ENCODE measurements around the gene MDN1. TPM values are rescaled to one million over a fixed set of nuclear protein-coding genes. Genes with fewer than 3 reads are reported as not detected.

Gene MDN1
- total and polyA plus RNA-seq, 2 donors (not counting 1 experiment from before 2014, with no cell fraction given), result 16.5 to 59.5 TPM

GRCh38 chr6:89775150-89775549, 44.4 kb downstream of the MDN1 start:
- no peak for ATAC-seq (ENCODE audit: low read depth)
- no peaks in the 10 kb centered on the region for H3K9me3 Mint-ChIP-seq (ENCODE audit: insufficient read depth)
- no peaks in the 10 kb centered on the region for H3K79me2 ChIP-seq (ENCODE audit: control insufficient read depth, insufficient read depth, low read length)
- H3K36me3 ChIP-seq (replicated peaks in 1 of 2; ENCODE audit: control extremely low read depth in 1 of 2, control insufficient read depth in 1 of 2, extremely low read depth in 1 of 2, insufficient read depth in 2 of 2, low read length in 1 of 2), result peaks cover 16 to 56% of the 10 kb centered on the region in 2 experiments
- H3K4me1 ChIP-seq (ENCODE audit: control insufficient read depth in 2 of 2, insufficient read depth in 2 of 2, low read length in 2 of 2), result no peaks in the 10 kb centered on the region
- WGBS (ENCODE audit: insufficient coverage), result no CpG with 5 or more reads among the region's 1 CpG
- intact Hi-C loops (cut with micrococcal nuclease), result no loop called here
- H3K4me3 ChIP-seq (ENCODE audit: control extremely low read depth in 1 of 5, extremely low read depth in 1 of 5, insufficient read depth in 1 of 5, low read depth in 2 of 5, low read length in 4 of 5), result no peak overlapping the region
- H3K9me3 ChIP-seq (ENCODE audit: control extremely low read depth in 1 of 3, control insufficient read depth in 2 of 3, insufficient read depth in 1 of 3, low read length in 2 of 3), result no peaks in the 10 kb centered on the region
- H3K4me3 Mint-ChIP-seq, result no peak overlapping the region
- no peaks in the 10 kb centered on the region for H3K27me3 Mint-ChIP-seq
- no peaks in the 10 kb centered on the region for H3K4me1 Mint-ChIP-seq
- H3K27ac ChIP-seq (ENCODE audit: low read length in 2 of 2), result no peak overlapping the region
- POLR2A ChIA-PET, result no interaction called here
- H2AFZ ChIP-seq (ENCODE audit: insufficient read depth, low read depth, low read length, poor library complexity, severe bottlenecking), result no peak overlapping the region
- no peak for DNase-seq
- H3K27me3 ChIP-seq (replicated peaks in 1 of 4; ENCODE audit: control extremely low read depth in 1 of 4, control insufficient read depth in 3 of 4, insufficient read depth in 4 of 4, low read length in 3 of 4), result no peaks in the 10 kb centered on the region
- H4K20me1 ChIP-seq (ENCODE audit: control insufficient read depth, insufficient read depth, low read length, poor library complexity, severe bottlenecking), result no peaks in the 10 kb centered on the region
- no peak overlapping the region for H3K9ac ChIP-seq (ENCODE audit: low read length)
- no peak for TF ChIP-seq CTCF (IDR thresholded peaks at IDR 0.05)
- no peak for TF ChIP-seq EZH2 (IDR thresholded peaks at IDR 0.05; ENCODE audit: borderline replicate concordance, insufficient read depth, low read depth, low read length, poor library complexity, severe bottlenecking)
- H3K27ac Mint-ChIP-seq, result no peak overlapping the region
- CTCF ChIA-PET, result no interaction called here
- no peak overlapping the region for H3K4me2 ChIP-seq (replicated peaks; ENCODE audit: low read depth, low read length, poor library complexity, severe bottlenecking)

GRCh38 chr6:89769572-89769971, 50.0 kb downstream of the MDN1 start:
- POLR2A ChIA-PET, result no interaction called here
- H3K36me3 ChIP-seq (replicated peaks in 1 of 2; ENCODE audit: control extremely low read depth in 1 of 2, control insufficient read depth in 1 of 2, extremely low read depth in 1 of 2, insufficient read depth in 2 of 2, low read length in 1 of 2), result peaks cover 13 to 68% of the 10 kb centered on the region in 2 experiments
- no peak for ATAC-seq (ENCODE audit: low read depth)

More at GRCh38 chr6:89769572-89769971, 50.0 kb downstream of the MDN1 start:
- DNase-seq, result no peak
- intact Hi-C loops (cut with micrococcal nuclease), result no loop called here
- Mint-ChIP-seq H3K27ac (no peak overlapping the region), H3K27me3 (no peaks in the 10 kb centered on the region), H3K4me3 (no peak overlapping the region), H3K9me3 (ENCODE audit: insufficient read depth) (no peaks in the 10 kb centered on the region), H3K4me1 (no peaks in the 10 kb centered on the region)
- Histone ChIP-seq H3K9me3 (ENCODE audit: control extremely low read depth in 1 of 3, control insufficient read depth in 2 of 3, insufficient read depth in 1 of 3, low read length in 2 of 3) (no peaks in the 10 kb centered on the region), H3K4me2 (replicated peaks; ENCODE audit: low read depth, low read length, poor library complexity, severe bottlenecking) (no peak overlapping the region), H3K9ac (ENCODE audit: low read length) (no peak overlapping the region), H2AFZ (ENCODE audit: insufficient read depth, low read depth, low read length, poor library complexity, severe bottlenecking) (no peak overlapping the region), H3K4me1 (ENCODE audit: control insufficient read depth in 2 of 2, insufficient read depth in 2 of 2, low read length in 2 of 2) (no peaks in the 10 kb centered on the region), H3K27ac (ENCODE audit: low read length in 2 of 2) (no peak overlapping the region), H3K27me3 (replicated peaks in 1 of 4; ENCODE audit: control extremely low read depth in 1 of 4, control insufficient read depth in 3 of 4, insufficient read depth in 4 of 4, low read length in 3 of 4) (no peaks in the 10 kb centered on the region), H3K79me2 (ENCODE audit: control insufficient read depth, insufficient read depth, low read length) (no peaks in the 10 kb centered on the region), H4K20me1 (ENCODE audit: control insufficient read depth, insufficient read depth, low read length, poor library complexity, severe bottlenecking) (no peaks in the 10 kb centered on the region), H3K4me3 (ENCODE audit: control extremely low read depth in 1 of 5, extremely low read depth in 1 of 5, insufficient read depth in 1 of 5, low read depth in 2 of 5, low read length in 4 of 5) (no peak overlapping the region)
- WGBS (ENCODE audit: insufficient coverage), result no CpG with 5 or more reads among the region's 3 CpGs
- TF ChIP-seq EZH2 (IDR thresholded peaks at IDR 0.05; ENCODE audit: borderline replicate concordance, insufficient read depth, low read depth, low read length, poor library complexity, severe bottlenecking) (no peak), CTCF (IDR thresholded peaks at IDR 0.05) (no peak)
- CTCF ChIA-PET, result no interaction called here
